GM19043 (cell line): ENCODE data around the gene TPCN2.

Source experiments
- ATAC-seq: cut with Tn5 transposase; IDR thresholded peaks from one replicate; pipeline ENCODE4 v1.9.1; 2021; ENCODE audit warnings: low read depth; ENCODE audit not compliant: unreplicated experiment

TPCN2 gene

DNA sequence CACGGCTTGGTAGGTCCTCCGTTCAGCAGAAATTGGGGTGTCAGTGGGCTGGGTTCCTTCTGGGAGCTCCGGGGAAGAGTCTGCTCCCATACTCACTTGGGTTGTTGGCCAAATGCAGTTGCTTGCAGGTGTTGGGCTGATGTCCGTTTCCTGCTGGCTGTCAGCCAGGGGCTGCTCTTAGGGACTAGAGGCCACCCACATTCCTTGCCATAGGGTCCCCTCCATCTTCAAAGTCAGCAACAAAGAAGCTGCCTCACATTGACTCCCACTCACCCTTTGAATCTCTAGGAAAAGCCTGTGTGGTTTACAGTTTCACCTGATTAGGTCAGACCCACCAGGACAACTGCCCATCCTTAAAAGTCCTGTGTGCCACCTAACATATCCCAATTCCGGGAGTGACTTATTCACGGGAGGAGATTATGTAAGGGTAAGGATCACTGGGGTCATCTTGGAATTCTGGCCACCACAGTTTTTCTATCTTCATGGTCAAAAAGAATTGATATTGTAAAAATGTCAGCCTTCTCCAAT is 43.0 kb downstream of the TPCN2 start:
- ATAC-seq: no peak

DNA sequence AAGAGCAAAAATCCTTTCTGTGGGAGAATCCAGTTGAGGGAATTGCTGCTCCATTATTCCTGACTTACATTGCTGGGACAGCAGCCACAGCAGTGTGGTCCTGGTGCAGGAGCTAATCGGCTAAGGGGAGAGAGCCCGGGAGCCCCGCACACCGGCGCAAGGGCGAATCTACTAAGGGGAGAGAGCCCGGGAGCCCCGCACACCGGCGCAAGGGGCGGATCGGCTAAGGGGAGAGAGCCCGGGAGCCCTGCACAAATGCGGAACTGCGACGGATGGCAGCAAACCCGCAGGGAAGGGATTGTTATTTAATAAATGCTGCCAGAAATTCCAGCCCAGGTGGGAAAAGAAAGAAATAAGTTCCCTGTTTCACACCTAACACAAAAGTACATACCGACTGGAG is 43.5 kb downstream of the TPCN2 start:
- no peak for ATAC-seq

DNA sequence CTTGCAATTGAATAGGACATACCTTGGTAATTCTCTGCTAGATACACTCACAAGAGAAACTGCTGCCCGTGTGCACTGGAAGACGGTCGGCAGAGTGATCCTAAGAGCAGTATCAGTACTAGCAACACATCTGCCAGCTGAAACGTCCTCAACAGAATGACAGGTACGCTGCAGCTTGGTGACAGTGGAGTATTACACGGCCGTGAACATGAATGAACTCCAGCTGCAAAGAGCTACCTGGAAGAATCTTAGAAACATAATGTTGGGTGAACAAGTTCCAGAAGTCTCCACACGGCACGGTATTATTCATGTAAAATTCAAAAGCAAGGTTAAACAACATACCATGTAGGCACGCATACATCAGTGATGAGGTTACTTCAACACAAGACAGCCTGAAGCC is 44.4 kb downstream of the TPCN2 start:
- ATAC-seq: no peak

DNA sequence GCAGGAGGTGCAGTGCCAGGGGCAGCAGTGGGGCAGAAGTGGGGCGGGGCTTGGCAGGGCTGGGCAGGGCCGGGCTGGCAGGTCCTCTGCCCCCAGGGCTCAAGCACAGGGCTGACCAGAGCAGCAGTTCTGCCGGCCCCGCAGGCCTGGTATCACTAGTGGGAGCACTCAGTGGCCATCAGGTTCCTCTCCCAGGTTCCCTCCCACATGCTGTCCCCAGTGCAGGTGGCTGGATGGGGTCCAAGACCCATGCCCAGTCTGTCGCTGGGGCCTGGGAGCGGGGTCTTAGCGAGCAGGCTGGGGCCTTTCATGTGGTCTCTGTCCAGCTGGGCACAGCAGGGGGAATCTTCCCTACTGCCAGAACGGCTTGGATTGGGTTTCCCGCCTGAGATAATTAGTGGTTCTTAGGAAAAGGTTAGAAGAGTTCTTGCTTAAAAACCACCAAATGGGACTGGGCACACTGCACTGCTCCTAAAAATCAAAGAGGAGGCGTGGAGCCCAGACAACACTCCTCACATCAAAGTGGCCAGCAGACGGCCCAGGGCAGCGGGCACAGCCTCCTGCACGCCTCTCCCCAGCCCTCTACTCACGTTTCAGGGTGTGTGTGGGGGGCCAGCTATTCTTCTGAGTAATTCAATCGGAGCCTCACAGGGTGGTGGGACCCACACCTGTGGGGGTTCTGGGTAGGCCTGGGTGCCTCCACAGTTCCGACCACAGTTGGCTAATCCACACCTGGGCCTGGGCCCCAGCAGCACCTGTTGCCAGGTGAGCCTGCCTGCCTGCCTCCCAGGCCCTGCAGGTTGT is 45.6 kb downstream of the TPCN2 start:
- ATAC-seq: no peak

DNA sequence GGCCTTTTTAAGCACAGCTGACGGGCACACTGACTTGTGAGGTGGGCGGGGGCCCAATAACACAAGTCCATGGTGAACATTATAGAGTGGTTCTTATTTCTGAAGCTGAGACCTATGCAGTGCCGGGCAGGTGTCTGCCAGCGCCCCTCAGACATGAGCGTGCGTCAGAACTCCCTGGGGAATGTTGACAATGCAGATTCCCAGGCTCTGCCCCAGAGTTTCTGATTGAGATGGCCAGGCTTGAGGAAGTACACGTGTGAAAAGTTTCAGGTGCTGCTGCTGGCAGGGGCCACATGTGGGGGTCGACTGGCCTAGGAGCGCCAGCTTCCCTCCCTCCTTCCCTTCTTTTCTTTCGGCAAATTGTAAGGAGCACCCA is 46.2 kb downstream of the TPCN2 start:
- ATAC-seq: no peak

DNA sequence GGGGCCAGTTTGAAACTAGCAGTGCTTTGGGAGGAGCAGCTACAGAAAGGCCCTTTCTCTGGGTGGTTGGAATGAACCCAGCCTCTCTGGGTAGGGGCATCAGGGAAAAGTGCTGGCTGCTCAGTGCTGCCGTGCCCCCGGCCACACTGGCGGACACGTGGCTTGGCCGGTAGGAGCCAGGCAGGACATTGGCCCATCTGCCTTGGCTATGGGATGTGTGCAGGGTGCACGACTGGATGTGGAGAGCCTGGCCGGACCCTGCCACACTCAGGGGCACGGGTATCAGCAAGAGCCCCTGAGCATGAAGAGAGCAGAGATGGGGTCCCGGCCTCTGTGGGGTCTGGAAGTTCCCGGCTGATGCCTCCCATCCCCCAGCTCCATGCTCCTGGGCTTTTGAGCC is 46.6 kb downstream of the TPCN2 start:
- no peak for ATAC-seq

DNA sequence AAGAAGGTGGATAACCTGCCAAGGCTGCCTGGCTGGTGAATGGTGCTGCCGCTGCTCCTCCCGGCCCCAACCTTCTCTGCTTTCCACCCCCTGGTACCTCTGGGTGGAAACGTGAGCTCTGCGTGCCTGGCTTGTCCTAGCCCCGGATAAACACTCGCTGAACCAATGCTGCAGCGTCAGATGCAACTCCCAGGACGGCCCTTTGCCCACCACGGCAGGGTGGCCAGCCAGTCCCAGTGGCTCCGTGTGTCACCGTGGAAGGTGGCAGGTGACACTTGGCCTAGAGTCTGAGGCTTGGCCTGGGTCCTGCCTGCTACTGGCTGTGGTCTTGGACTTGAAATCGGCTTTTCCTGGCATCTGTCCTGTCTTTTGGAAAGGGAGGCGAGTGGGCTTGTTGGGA is 47.7 kb downstream of the TPCN2 start:
- no peak for ATAC-seq

DNA sequence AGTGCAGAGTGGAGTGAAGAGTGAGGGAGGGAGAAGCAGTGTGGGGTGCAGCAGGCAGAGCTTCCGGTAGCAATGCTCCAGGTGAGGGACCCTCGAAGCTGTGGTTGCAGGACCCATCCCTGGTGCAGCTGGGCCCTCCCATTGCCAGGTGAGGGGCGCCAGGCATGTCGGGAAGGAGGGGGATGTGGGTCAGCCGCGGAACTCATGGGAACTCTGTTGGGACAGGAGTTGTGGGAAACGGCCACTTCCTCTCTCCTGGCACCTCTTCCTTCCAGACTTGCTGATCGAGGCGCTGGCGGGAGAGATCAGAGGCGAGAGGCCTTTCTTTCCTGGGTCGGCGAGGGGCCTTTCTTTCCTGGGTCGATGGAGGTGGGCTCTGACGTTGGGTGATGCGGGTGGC is 48.5 kb downstream of the TPCN2 start:
- ATAC-seq: no peak

DNA sequence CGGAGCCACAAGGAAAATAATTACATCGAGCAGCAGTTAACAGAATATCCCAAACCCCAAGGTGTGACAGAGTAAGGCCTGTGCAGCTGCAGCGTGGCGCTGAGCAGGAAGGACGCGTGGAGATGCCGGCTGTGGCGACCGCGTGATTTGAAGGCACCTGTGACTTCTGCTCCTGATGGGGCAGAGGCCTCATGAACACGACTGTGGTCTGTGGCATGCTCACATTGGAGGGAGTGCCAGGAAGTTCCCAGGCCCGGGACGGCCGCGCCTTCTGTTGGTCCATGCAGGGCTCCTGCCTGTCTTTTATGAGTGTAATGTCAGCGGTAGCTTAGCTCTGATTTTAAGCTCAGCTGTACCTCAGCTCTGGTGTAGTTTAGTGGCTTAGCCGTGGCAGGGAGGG is 50.4 kb downstream of the TPCN2 start:
- no peak for ATAC-seq

DNA sequence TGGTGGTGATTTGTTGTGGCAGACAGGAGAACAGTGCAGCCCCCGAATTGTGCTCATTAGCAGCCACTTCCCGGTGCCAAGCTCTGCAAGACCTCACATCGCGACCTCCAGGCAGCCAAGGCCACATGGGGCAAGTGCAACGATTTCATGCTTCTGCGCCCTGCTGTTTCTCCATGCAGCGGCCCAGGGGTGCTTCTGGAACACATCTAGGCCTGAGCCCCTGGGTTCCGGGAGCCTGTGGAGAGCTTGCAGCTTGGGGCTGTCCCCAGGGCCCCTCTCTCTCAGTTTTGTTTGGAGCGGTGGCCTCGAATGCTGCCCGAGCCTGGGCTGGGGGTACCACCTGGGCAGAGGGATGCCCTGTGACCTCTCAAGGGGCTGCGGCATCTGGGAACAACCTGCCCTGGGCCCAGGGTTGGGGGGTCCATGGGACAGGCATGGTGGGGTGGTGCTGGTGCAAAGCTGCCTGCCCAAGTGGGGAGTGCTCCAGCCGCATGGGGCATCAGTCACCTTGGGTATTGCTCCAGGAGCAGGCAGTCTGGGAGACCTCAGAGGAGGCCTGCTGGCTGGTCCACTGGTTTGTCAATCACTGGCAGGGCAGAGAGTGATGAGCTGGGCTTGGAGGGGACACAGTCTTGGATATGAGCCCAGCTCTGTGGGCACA is 51.9 kb downstream of the TPCN2 start:
- ATAC-seq: no peak

DNA sequence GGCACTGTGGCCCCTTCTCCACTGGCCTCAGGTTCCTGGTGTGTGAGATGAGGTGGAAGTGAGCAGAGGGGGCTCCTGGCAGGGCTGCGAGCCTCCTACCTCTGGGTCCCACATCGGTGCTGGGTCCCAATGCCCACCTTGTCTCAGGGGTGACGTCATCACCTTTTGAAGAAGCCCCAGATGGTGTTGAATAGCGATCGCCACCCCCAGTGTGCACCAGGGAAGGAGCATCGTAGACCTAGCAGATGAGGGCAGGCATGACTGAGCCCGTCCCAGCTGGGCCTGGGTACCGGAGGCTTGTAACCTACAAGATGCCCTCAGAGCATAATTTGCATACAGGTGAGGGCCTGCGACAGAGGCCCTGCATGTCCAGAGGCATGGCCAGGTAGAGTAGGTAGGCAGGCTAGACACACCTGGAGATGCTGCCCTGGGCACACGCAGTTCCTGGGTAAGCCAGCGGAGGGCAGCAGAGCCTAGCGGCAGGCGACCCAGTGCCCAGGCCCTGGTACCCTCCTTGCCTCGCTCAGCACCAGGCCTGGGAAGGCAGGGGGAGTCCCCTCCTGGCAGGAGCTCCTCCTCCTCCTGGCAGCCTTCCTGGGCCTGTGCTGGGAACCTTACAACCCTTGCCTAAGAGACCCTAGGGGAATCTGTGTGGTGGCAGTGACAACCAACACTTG is 52.5 kb downstream of the TPCN2 start:
- no peak for ATAC-seq

DNA sequence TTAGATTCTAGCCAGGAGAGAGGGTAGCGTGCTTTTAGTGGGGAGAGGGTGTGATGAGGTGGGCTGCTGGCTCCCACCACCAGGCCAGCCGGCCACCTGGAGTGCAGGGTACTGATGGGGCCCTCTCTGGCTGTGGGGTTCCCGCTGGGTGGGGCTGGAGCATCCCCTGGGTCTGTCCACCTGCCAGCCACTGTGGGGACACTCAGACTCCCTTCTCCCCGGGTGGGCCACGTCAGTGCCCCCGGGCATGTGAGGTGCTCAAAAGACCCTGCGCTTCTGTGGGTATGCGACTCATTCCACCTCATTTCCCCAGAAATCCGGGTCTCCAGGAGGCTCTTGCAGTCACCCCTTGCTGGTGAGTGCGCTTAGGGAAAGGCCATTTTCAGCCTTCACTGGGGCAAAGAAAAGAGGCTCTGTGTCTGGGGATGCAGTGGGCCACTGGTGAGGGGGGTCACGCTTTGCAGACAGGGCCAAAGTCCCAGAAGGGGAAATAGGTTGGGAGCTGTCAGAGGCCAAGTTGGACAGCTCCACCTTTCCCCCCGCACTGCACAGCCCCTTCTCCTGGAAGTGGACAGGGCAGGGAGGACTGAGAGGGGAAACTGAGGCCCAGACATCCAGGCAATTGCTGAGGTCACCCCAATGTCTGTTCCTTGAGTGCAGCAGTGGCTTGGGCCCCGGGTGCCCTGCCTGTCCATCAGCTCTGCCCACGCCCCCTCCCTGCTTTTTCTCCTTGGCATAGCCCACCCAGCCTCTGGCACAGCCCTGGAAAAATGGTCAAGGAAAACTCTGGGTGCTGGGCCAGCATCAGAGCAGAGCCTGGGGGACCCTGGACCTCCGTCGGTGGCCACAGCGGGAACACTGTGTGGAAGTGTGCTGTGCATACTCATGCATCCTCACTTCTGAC is 53.3 kb downstream of the TPCN2 start:
- ATAC-seq: no peak

DNA sequence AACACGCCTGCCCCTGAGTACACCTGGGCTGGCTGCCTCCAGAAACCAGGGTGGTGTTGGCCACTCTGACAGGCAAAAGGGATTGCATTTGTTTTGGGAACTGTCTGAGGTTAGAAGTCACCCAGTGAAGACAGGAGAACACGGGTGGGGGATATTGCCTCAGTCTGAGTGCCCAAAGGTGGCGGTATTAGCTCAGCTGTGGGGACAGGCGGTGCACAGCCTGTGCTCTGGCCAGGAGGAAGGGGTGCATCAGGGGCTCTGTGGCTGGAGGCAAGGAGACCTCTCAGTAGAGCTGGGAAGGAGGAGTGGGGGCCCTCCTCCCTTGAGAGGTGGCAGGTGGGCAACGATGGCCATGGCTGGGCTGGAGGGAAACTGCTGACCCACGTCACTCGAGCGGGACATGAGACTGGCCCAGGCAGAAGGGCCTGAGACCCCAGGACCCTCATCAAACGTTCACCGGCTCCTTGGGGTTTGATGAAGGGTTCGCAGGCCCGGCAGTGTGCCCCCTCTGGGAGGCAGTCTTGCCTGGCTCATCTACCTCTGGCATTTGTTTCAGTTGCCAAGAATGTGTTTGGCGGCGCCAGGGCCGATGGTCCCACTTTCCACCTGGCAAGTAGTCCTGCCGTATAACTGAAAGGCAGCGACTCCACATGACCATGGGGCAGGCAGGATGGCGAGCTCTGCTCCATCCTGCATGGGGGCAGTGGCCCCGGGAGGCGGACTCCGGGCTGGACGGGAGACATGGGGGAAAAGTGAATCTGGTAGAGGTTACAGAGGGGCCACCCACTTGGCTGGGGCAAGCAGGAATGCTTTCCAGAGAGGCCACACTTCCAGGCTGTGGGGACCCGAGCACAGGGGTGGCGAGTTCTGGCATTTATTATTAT is 54.2 kb downstream of the TPCN2 start:
- ATAC-seq: no peak

DNA sequence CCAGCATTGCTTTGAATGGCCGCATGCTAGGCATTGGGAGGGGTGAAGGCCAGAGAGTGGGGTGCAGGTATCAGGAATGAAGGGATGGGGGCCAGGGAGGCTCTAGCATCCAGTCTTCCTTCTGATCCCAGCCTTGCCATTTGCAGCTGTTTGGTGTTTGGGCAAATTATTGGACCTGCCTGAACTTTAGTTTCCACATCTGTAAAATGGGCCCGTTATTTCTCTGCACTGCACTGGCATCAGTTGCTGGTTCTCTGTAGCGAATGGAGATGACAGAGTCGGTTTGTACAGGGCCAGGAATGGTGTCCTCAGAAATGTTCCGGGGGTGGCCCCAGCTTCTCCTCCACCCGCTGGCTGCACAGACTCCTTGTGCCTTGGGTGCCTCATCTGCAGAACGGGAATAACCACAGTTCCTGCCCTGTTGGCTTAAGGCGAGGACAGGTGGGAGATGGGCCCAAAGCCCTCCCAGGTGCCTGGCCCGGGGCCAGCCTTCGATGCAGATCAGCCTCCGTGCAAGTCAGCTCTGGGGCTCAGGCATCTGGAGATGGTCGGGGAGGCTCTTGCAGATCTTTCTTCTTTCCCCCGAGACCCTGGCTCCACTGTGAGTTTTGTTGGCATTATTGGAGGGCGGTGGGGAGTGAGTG is 55.6 kb downstream of the TPCN2 start:
- no peak for ATAC-seq

DNA sequence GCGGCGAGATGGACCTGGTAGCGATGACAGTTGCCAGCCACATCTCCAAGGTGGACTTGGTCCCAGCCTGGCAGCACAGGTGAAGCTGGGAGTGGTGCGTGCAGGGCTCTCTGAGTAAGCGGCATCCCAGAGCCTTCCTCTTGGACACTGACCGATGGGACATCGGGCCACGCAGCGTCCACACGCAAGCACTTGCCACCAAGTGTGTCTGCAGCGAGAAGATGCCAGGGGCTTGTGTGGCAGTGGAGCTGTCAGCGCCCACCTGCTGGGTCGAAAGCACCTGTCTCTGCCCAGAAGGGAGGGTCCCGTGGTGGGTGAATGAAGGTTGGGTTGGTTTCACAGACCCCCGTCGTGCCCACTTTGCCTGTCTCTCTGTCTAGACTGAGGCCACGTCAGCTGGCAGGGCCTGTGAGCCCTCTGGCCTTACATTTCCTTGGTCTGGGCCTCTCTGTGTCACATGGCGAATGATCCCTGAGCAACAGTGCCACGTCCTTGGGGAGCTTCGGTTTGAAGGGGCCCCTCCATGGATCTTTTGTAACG is 56.2 kb downstream of the TPCN2 start:
- ATAC-seq: no peak

DNA sequence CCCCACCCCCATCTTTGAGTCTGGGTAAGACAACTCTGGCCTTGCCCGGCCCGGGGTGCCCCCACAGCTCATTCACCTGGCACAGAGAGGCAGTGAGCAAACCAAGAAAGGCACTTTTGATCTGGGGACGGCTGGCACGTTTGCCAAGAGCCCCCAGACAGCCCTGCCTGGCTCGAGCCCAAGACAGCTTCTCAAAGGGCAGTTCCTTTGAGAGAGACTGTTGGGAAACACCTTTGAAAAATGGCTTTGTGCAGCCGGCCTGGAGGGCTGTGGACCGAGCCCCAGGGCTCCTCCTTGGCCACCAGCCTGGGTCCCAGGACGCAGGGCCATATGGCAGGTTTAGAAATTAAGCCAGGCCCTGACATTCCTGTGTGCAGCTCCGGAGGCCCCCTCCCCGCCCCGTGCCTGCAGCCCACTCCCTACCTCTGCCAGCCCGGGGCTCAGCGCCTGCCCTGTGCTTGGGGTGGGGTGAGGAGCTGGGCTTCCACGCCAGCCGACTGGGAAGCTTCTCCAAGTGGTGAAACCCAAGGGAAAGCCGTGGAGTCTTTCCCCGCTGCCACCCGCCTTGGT is 56.8 kb downstream of the TPCN2 start:
- ATAC-seq: no peak

DNA sequence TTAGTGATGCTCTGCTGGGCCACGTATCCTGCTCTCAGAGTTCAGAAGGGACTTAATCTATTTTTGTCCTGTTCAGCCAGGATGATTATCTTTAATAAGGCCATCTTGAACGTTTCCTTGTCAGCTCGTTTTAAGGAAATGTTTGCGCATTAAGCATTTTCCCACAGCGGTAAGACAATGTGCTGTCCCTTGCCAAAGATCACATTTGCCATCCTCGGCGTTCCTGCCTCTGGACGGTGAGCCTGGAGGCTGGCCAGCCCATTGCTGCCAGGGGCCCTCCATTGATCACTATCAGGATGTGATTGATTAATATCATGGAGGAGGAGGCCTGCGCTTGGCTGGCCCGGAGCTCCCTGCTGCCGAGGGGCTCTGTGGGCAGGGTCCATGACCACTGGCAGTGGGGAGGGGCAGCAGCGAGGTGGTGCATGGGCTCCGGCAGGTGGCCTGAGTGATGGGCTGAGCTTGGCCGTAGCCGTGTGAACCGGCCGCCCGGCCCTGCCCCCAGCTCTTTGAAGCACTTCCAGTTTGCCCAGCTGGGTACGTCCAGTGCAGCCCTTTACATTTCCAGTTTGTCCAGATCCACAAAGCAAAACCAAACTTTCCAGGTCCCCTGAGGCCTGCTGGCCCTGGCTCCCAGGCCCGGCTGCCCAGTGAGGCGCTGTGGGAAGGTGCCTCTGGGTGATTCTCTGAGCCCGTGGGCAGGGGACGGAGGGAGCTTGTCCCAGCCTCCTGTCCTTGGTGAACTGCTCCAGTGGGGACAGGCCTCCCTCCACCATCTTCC is 57.5 kb downstream of the TPCN2 start:
- no peak for ATAC-seq

DNA sequence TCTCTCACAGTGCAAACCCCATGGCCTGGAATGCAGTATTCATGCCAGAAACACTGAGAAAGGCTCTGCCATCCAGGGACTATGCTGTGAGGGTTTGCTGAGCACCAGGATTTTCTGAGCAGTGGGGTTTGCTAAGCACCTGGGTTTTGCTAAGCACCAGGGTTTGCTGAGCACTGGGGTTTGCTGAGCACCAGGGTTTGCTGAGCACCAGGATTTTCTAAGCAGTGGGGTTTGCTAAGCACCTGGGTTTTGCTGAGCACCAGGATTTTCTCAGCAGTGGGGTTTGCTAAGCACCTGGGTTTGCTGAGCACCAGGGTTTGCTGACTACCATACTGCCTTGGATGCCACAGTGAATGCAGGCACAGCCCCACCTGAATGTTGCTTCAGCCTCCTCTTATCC is 58.7 kb downstream of the TPCN2 start:
- ATAC-seq: no peak
